Colonic mucosa (tissue), 4 donors: ENCODE data around the gene ZDHHC11. TPM values are rescaled to one million over a fixed set of nuclear protein-coding genes. Genes with fewer than 3 reads are reported as not detected.
"Not testable (repeated sequence)": the region's sequence is repeated elsewhere in the genome, so short reads cannot be mapped to it uniquely, and the experiment has no call there.

Experiments
- DNase-seq: peaks from one replicate; pipeline ENCODE4 v3.0.0-alpha.2; 2020
- H3K27ac ChIP-seq: fragments of 200-600 bp; one replicate; pipeline ENCODE4 v1.8.0; 2021
- H3K27me3 ChIP-seq: fragments of 200-600 bp; one replicate; pipeline ENCODE4 v1.8.0; 2021
- H3K36me3 ChIP-seq: fragments of 200-600 bp; one replicate; pipeline ENCODE4 v1.8.0; 2021
- H3K4me1 ChIP-seq: fragments of 200-600 bp; one replicate; pipeline ENCODE4 v1.8.0; 2021; ENCODE audit warnings: mild to moderate bottlenecking
- H3K4me3 ChIP-seq: fragments of 200-600 bp; one replicate; pipeline ENCODE4 v1.8.0; 2021
- H3K9ac ChIP-seq, 2 donors: one replicate each; pipeline ENCODE4 v1.7.0; 2013; ENCODE audit warnings: control low read depth in 2 of 2, low read depth in 2 of 2, low read length in 2 of 2
- H3K9me3 ChIP-seq: fragments of 200-600 bp; one replicate; pipeline ENCODE4 v1.8.0; 2021
- intact Hi-C: fragments of 100-400 bp; cut with DNase I; formaldehyde crosslinking; loops from one replicate; pipeline ENCODE4 v1.14.1; 2022
- total RNA-seq, 2 donors: library from RNA; stranded (reverse); fragmentation: NEBNext Ultra II Directional in 1 of 2; extraction: Animal tissue kit (Norgen Biotek cat#: 25700) in 1 of 2; gene quantifications; one replicate each; pipeline ENCODE4 v1.2.1, GENCODE V29; 2021
- donor health status: healthy.
- donor health status: DM: no; HTN: no; CAD: no.
- donor health status: DM: no; HTN: no; CAD: no.

ZDHHC11 gene
- total RNA-seq, 2 donors from 2014 or later, result 2.9 to 7.8 TPM

DNA sequence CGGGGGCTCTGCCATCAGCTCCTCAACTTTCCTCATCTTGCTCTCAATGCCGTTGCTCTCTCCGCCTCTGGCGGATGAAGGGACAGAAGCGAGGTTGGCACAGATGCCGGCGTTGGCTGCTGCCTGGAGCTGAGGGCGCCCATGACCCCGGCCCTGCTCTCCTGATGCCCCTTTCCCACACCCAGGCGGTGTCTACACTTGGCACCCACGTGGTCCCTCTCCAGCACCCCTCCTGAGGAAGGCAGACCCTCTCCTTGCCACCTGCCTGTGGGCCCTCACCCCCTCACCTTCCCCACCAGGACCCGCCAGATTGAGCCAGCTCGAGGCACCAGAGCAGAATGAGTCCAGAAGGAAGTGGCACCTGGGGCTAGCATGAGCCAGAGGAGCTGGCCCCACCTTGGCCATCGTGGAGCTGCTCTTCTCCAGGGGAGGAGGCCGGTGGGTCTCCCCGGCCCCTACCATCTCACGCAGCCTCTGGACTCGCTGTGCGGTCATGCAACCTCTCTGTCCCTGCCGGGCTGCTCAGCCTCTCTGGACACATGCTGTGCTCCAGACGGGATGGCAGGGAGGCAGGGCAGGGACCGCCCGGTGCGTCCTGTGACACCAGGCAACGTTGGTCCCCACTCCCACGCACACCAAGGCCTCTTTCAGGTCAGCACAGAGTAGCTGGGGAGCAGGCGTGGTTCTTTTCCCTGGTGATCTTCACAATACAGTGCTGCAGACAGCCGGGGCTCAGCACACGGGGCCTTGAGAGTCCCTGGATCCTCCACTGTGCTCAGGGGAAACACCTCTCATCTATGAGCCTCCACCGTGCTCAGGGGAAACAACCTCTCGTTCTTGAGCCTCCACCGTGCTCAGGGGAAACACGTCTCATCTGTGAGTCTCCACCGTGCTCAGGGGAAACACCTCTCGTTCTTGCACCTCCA lies 4.8 kb downstream of the ZDHHC11 start:
- H3K27me3 ChIP-seq, H3K9ac ChIP-seq, H3K9me3 ChIP-seq, H3K4me1 ChIP-seq, H3K27ac ChIP-seq, H3K4me3 ChIP-seq, H3K36me3 ChIP-seq, DNase-seq: not testable (repeated sequence)
- intact Hi-C loops, result loop anchor here (2.0 kb wide), 1 partner anchor 89 kb away; no protein-coding TSS in a partner anchor

DNA sequence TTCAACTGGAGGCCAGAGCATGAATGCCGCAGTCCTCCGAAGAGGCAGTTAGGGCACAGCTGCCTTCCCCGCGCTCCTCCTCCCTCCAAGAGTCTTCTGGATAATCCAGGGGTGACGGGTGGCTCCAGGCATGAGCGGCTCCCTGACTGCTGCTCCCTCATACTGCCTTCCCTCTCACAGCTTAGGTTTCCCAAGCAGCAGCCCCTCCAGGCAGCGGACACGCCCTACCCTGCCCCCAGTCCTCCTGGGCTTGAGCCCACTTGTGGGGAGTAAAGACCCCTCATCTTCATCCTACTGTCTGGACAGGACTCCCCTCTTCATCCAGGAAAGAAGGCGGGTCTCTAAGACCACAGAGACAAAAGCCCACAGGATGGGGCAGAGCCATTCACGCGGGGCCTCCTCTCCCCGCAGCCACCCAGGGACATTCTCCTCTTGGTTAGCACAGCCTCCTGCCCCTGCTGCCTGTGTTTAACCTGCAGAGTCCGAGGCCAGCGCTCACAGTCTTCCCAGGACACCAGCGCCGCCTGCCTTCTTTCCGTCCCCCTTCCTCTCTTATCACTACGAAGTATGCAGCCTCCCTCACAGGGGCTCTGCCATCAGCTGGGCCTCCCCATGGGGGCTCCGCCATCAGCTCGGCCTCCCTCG lies 5.6 kb downstream of the ZDHHC11 start:
- intact Hi-C loops, H3K4me1 ChIP-seq, H3K9me3 ChIP-seq, H3K36me3 ChIP-seq, DNase-seq, H3K4me3 ChIP-seq, H3K9ac ChIP-seq, H3K27ac ChIP-seq, H3K27me3 ChIP-seq: not testable (repeated sequence)

DNA sequence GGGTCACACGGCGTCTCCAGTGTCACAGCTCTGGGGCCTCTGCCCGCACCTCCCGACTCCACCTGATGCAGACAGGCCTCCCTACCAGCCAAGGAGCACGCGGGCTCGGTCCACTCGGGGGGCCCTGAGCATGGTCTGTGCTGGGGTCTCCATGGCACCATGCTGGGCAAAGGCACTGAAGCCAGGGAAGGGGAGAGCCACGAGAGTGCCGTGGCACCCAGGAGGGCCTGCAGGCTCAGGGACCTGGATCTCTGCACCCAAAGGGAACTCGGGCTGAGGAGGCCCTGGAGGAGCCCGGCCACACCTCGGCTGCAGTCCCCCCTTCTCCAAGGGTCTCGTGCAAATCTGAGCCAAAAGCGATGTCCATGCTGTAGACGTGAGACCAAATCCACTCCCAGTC lies 6.4 kb downstream of the ZDHHC11 start:
- not testable (repeated sequence) for DNase-seq, H3K27ac ChIP-seq, H3K9ac ChIP-seq, H3K9me3 ChIP-seq, H3K4me1 ChIP-seq, H3K27me3 ChIP-seq, H3K4me3 ChIP-seq, H3K36me3 ChIP-seq
- intact Hi-C loops, result loop anchor here (5.0 kb wide), 1 partner anchor 97 kb away; no protein-coding TSS in a partner anchor

DNA sequence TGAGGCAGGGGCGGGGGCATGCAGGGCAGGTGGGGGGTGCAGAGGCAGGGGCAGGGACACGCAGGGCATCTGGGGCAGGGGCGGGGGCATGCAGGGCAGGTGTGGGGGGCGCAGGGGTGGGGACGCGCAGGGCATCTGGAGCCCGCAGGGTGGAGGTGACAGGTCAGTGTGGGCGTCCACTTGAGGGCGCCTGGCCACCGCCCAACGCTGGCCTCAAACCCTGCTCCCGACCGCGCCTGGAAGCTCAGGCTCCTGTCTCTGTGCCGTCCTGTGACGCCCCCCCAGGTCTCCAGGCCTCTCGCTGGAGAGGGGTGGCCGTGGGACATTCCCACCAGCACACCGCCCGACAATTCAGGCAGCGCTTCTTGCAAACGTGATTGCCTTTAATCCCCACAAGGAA lies 6.9 kb downstream of the ZDHHC11 start:
- DNase-seq, H3K9ac ChIP-seq, H3K4me3 ChIP-seq, H3K27ac ChIP-seq, H3K27me3 ChIP-seq, H3K36me3 ChIP-seq, H3K9me3 ChIP-seq, H3K4me1 ChIP-seq: not testable (repeated sequence)
- intact Hi-C loops, result loop anchor here (5.0 kb wide), 1 partner anchor 97 kb away; no protein-coding TSS in a partner anchor

DNA sequence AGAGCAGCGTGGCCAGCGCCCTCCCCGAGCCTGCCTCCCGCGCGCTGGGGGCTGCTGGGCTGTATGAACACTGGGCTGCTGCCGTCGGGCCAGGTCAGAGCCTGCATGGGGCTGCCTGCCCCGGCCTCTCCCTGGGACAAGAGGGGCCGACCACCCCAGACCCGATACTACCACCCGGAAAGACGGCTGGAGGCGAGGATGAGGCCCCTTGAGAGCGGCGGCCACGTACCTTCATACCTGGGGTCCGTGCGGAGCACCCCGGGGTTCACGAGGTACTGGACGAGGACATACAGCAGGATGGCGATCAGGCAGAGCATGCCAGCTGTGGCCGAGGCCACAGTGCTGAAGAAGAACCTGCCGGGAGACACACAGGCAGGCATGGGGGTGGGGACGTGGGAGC lies 7.4 kb downstream of the ZDHHC11 start:
- H3K9me3 ChIP-seq, H3K9ac ChIP-seq, H3K36me3 ChIP-seq, H3K4me3 ChIP-seq, H3K27ac ChIP-seq, H3K4me1 ChIP-seq, DNase-seq, H3K27me3 ChIP-seq: not testable (repeated sequence)
- intact Hi-C loops, result loop anchor here (5.0 kb wide), 1 partner anchor 96 kb away; no protein-coding TSS in a partner anchor

DNA sequence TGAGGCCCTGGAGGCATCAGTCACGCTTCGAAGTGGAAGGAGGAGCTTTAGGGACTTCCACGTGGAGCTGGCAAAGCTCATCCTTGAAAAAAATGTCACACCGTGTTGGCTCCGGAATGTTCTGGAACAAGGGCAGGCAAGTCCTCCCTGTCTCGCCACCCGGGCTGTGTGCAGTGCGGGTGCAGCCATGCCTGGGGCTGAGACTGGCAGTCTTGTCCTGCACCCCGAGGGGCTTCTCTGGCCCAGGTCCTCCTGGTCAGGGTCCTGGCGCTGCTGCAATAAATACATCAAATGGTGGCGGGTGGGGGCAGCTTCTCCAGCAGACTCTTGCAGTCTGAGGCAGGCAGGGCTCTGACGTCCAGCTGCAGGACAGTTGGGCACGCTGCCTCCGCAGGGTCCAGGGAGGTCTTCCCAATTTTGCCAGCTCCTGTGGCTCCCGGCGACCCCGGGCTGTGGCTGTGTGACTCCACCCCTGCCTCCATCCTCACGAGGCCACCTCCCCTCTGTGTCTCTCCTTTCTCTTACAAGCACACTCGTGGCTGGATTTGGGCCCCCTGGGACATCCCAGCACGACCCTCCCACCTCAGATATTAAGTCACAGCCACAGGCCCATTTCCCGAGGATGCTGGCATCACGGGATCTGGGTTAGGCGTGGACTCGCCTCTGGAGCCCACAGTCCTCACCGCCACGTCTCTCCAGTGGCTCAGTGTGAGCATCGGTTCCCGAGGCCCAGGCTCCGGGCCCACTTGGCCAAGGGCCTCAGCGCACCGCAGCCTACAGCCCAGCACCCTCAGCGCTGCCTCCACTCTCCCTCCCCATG lies 8.2 kb downstream of the ZDHHC11 start:
- DNase-seq, H3K27me3 ChIP-seq, H3K27ac ChIP-seq, H3K4me3 ChIP-seq, H3K9ac ChIP-seq, H3K4me1 ChIP-seq, H3K9me3 ChIP-seq, H3K36me3 ChIP-seq: not testable (repeated sequence)
- intact Hi-C loops, result loop anchor here (5.0 kb wide), 1 partner anchor 95 kb away; no protein-coding TSS in a partner anchor

DNA sequence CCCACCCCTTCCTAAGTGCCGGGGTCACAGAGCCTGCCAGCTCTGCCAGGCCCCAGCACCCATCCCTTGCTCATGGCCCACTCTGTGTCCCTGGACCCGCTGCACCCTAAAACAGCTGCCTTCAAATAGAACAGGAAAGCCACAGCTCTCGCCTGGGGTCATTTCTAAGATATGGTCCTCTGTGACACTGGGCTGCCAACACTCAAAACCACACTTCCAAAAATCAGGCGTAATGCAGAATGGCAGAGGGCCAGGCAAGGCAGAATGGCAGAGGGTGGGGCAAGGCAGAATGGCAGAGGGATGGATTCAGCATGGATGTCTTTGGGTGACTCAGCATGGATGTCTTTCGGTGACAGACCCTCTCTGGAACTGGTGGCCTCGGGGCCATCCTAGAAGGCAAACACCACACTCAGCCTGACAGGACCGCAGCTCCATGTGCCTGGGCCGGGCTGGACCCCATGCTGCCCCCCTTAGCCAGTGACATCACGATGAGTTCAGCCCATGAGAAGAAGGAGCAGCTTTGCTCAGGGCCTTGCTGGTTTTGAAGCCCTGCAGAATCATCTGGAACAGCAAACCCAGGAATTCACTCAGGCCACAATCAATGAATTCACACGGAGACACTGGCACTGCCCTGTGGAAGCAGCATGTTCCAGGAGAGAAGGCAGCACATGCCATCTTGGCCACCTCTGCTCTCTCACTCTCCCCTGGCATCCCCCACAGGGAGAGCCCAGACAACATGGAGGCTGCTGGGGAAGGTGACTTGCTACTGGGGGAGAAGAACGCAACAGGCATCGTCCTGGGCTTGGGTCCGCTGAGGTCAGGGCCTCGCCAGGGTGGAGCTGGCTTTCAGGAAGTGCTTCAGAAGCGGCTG lies 9.0 kb downstream of the ZDHHC11 start:
- not testable (repeated sequence) for H3K9me3 ChIP-seq, H3K4me1 ChIP-seq, H3K36me3 ChIP-seq, H3K9ac ChIP-seq, H3K27ac ChIP-seq, H3K27me3 ChIP-seq, H3K4me3 ChIP-seq
- intact Hi-C loops, result loop anchor here (5.0 kb wide), 1 partner anchor 94 kb away; no protein-coding TSS in a partner anchor
- peak; percentile 15 for DNase-seq

DNA sequence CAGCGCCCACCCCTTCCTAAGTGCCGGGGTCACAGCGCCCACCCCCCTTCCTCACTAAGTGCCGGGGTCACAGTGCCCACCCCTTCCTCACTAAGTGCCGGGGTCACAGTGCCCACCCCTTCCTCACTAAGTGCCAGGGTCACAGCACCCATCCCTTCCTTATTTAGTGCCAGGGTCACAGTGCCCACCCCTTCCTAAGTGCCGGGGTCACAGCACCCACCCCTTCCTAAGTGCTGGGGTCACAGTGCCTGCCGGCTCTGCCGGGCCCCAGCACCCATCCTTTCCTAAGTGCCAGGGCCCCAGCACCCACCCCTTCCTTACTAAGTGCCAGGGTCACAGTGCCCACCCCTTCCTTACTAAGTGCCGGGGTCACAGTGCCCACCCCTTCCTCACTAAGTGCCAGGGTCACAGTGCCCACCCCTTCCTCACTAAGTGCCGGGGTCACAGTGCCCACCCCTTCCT lies 9.8 kb downstream of the ZDHHC11 start:
- H3K27me3 ChIP-seq, H3K9ac ChIP-seq, H3K27ac ChIP-seq, H3K4me1 ChIP-seq, H3K36me3 ChIP-seq, H3K9me3 ChIP-seq, H3K4me3 ChIP-seq: not testable (repeated sequence)
- DNase-seq, result peak; percentile 3
- intact Hi-C loops, result loop anchor here (5.0 kb wide), 1 partner anchor 94 kb away; no protein-coding TSS in a partner anchor

DNA sequence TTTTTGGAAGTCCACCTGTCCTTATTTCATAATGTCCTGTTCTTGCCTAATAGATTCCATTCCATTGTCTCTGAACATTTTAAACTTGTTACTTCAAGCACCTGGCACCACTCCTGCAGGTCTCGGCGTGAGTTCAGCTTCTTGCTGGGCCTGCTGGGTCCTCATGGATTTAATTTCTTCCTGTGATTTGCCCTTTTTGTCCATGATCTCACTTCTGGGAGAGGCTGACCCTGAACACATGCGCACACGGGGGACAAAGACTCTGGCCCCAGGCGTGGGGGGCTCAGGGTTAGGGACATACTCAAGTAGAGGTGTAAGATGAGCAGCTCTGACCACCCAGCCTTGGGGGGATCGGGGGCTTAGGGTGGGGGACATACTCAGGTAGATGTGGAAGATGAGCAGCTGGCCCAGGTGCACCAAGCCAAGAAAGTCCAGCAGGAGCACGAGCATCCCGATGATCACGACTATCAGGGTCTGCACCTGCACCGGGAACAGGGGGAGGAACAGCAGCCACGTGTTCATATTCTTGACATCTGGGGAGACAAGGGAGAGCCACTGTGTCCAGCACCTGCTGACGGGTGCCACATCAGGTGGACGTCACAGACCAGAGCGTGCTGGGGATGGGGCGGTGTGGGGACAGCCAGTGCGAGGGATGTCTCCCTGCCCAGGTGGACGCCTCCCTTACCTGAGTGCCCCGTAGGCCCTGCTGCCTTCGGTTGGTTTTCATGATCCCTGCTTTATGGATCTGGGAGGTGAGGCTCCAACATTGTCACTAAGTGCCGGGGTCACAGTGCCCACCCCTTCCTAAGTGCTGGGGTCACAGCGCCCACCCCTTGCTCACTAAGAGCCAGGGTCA lies 10.4 kb downstream of the ZDHHC11 start:
- H3K4me1 ChIP-seq, H3K36me3 ChIP-seq, DNase-seq, H3K27ac ChIP-seq, H3K4me3 ChIP-seq, H3K27me3 ChIP-seq, H3K9me3 ChIP-seq, H3K9ac ChIP-seq: not testable (repeated sequence)
- intact Hi-C loops, result loop anchor here (5.0 kb wide), 1 partner anchor 93 kb away; no protein-coding TSS in a partner anchor

DNA sequence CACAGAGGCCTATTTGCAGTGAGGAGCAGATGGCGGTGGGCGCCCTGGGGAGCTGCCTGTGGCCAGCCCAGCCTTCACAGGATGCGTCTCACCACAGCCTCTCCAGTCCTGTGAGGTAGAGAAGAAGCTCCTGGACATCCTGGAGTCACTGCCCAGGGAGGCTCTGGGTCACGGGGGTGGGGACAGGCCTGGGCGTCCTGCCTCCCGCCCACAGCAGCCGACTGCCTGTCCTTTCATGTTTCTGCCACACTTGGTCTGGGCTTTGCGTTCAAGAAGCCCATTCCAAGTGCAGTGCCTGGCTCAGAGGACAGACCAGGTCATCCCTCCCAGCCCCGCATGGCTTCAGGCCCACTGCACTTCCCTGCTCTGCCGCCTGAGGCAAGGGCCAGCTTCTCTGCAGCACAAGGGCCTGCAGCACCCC lies 12.3 kb downstream of the ZDHHC11 start:
- DNase-seq, H3K4me3 ChIP-seq, H3K4me1 ChIP-seq, H3K36me3 ChIP-seq, H3K9me3 ChIP-seq, H3K27me3 ChIP-seq, intact Hi-C loops, H3K9ac ChIP-seq, H3K27ac ChIP-seq: not testable (repeated sequence)

DNA sequence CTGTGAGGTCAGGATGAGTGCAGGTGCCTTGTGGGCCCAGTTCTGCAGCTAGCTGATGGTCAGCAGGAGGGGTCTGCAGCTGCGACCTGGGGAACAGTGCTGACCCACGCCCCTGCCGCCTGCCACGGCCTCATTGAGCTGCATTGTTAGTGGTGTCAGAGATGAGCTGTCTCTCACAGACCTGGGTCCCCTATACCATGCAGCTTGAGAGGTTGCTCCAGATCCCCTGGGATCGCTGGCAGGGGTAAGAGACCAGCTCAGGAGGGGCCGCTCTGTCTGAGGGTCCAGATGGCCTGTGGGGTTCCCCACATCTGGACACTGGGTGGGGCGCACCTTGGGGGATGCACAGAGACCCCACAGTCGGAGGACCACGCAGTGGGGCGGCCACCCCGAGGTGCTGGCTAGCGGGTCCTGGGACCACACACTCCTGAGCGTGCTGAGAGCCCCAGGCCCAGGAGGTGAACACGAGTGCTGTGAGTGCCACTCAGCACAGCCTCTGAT lies 13.1 kb downstream of the ZDHHC11 start:
- H3K36me3 ChIP-seq, H3K4me1 ChIP-seq, H3K27ac ChIP-seq, H3K9me3 ChIP-seq, H3K4me3 ChIP-seq, H3K9ac ChIP-seq, H3K27me3 ChIP-seq, intact Hi-C loops, DNase-seq: not testable (repeated sequence)
